ENCODE results near the gene CDYL2.

CDYL2 gene, protein sequence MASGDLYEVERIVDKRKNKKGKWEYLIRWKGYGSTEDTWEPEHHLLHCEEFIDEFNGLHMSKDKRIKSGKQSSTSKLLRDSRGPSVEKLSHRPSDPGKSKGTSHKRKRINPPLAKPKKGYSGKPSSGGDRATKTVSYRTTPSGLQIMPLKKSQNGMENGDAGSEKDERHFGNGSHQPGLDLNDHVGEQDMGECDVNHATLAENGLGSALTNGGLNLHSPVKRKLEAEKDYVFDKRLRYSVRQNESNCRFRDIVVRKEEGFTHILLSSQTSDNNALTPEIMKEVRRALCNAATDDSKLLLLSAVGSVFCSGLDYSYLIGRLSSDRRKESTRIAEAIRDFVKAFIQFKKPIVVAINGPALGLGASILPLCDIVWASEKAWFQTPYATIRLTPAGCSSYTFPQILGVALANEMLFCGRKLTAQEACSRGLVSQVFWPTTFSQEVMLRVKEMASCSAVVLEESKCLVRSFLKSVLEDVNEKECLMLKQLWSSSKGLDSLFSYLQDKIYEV

DNA sequence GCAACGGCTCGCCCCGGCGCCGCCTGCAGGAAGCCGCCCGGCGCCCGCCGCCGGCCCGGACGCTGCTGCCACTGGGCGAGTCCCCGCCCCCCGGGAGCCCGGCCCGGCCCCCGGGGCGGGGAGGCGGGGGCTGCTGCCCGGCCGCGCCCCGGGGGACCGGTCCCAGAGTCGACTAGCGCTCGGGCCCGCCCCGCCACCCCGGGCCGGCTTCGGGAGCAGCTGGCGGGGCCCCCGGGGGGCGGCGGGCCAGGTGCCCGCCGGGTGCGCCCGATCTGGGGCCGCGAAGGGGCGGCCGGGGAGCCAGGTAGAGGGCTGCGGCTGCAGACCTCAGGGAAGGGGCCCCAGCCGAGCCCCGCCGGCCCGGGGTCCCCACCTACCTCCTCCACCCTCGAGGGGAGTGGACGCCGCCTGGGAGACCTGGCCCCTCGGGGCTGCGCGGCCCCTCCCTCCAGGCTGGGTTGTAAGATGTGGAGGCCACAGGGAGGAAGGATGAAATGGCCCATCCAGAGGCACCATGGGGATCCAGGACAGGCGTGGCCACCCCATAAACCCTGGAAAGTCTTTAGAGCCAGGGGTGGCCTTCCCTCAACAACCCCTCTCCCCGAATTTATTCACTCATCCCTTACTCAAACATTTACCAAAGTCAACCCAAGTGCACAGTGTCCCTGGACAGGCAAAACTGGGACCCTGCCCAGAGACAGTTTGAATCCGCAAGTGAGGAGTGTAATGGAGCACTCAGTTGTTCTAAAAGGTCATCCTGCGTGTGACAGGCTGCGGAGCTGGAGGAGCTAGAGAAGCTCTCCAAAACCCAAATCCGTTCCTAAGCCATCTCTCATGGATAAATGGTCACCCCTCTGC lies at the start of gene CDYL2:
CDYL2 (minus strand) TSS at position 73 of the 858 bp plus-strand sequence. CDS start 425 bp downstream, outside the sequence.
- H3K27me3 ChIP-seq: peaks cover 26% of the 10 kb centered on the region
- peak within 1 kb of the TSS; percentile 49 for H3K27ac ChIP-seq
- no peaks in the 10 kb centered on the region for H3K36me3 ChIP-seq
- no peaks in the 10 kb centered on the region for H3K9me3 ChIP-seq
- peak within 1 kb of the TSS; percentile 55 to 61 for H3K4me3 ChIP-seq (ENCODE audit: low read depth in 1 of 2, low read length in 1 of 2)
- no peak for TF ChIP-seq CTCF (IDR thresholded peaks at IDR 0.05)
- peaks cover 16 to 19% of the 10 kb centered on the region in 2 experiments for H3K4me1 ChIP-seq (ENCODE audit: control insufficient read depth in 1 of 2, insufficient read depth in 1 of 2, low read depth in 1 of 2, low read length in 1 of 2)

DNA sequence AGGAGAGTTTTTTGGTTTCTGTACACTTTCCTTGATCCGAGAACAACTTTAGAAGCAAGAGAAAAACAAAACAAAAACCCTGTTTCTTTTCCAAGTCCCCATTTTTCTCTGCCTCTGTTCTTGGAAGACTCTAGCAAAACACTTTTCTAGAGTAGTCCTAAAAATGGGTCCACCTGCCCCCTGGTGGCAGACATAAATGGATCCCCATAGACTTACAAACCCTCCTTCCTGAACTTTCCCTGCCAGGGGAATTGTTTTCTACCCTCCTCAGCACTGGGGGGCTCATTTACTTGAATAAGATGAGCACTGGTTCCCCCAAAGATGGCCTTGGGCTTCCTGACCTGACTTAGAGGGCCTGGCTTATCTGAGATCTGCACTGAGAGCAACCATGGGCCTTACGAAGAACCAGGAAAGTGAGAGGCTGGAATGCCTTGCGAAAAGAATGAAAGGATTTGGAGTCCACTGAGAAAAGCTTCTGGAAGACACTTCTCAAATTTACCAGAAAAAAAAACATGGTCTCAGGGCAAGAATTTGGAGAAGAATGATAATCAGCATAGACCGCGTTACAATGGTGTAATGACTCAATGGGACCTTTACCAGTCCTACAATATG lies 48.0 kb upstream of the CDYL2 start:
- H3K4me1 ChIP-seq (ENCODE audit: control insufficient read depth in 1 of 2, insufficient read depth in 1 of 2, low read depth in 1 of 2, low read length in 1 of 2): no peaks in the 10 kb centered on the region
- H3K27me3 ChIP-seq: no peaks in the 10 kb centered on the region
- no peak overlapping the region for H3K4me3 ChIP-seq (ENCODE audit: low read depth in 1 of 2, low read length in 1 of 2)
- H3K36me3 ChIP-seq: no peaks in the 10 kb centered on the region
- H3K9me3 ChIP-seq: no peaks in the 10 kb centered on the region
- no peak overlapping the region for H3K27ac ChIP-seq
- TF ChIP-seq CTCF (IDR thresholded peaks at IDR 0.05): no peak

DNA sequence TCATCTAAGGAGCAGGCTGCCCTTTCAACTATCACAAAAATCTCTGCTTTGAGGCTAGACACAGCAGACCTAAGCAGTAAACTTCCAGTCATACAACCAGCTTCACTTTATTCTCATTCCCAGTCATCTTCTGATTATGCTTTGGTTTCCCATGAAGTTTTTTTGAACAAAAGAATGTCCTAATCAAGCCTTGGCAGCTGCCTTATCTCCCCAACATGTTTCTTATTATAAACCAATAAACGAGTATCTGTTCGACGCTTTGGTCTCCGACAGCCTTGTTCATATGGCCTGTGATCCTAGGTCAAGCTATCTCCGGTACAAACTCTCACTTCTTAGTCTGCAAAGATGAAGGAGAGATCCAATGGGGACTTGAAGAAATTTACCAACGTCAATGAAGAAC lies 47.4 kb upstream of the CDYL2 start:
- Histone ChIP-seq H3K27me3 (no peaks in the 10 kb centered on the region), H3K9me3 (no peaks in the 10 kb centered on the region), H3K4me1 (ENCODE audit: control insufficient read depth in 1 of 2, insufficient read depth in 1 of 2, low read depth in 1 of 2, low read length in 1 of 2) (no peaks in the 10 kb centered on the region), H3K36me3 (no peaks in the 10 kb centered on the region), H3K4me3 (ENCODE audit: low read depth in 1 of 2, low read length in 1 of 2) (no peak overlapping the region), H3K27ac (no peak overlapping the region)
- no peak for TF ChIP-seq CTCF (IDR thresholded peaks at IDR 0.05)

DNA sequence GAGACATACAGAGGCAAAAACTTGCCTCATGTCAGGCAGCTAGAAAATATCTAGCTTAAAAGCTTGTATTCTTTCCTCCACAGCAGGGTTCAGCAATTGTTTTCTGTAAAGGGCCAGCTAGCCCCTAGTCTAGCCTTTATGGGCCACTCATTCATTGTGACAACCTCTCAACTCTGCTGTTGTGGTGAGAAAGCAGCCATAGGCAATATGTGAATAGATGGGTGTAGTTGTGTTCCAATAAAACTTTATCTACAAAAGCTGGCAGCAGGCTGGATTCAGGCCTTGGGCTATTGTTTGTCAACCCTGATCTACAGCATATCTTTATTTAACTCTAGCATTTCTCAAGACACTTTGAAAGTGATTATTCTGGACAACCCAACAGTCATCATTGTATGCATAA lies 46.4 kb upstream of the CDYL2 start:
- Histone ChIP-seq H3K27me3 (no peaks in the 10 kb centered on the region), H3K4me1 (ENCODE audit: control insufficient read depth in 1 of 2, insufficient read depth in 1 of 2, low read depth in 1 of 2, low read length in 1 of 2) (no peaks in the 10 kb centered on the region), H3K4me3 (ENCODE audit: low read depth in 1 of 2, low read length in 1 of 2) (no peak overlapping the region), H3K27ac (no peak overlapping the region), H3K36me3 (no peaks in the 10 kb centered on the region), H3K9me3 (no peaks in the 10 kb centered on the region)
- TF ChIP-seq CTCF (IDR thresholded peaks at IDR 0.05): no peak

GRCh38 chr16:80848862-80849261 lies 44.5 kb upstream of the CDYL2 start:
- Histone ChIP-seq H3K4me3 (ENCODE audit: low read depth in 1 of 2, low read length in 1 of 2) (no peak overlapping the region), H3K27ac (no peak overlapping the region), H3K4me1 (ENCODE audit: control insufficient read depth in 1 of 2, insufficient read depth in 1 of 2, low read depth in 1 of 2, low read length in 1 of 2) (no peaks in the 10 kb centered on the region)

More at GRCh38 chr16:80848862-80849261, 44.5 kb upstream of the CDYL2 start:
- Histone ChIP-seq H3K36me3 (no peaks in the 10 kb centered on the region), H3K9me3 (no peaks in the 10 kb centered on the region), H3K27me3 (no peaks in the 10 kb centered on the region)
- no peak for TF ChIP-seq CTCF (IDR thresholded peaks at IDR 0.05)
